Fibroblast of skin of left quadriceps (primary cell): ENCODE results near the gene PARP11.
A peak's percentile ranks its signal among the peaks of the same experiment; 100 is the strongest.

Experiments used
- DNase-seq, 2 experiments: peaks; one replicate each; pipeline ENCODE4 v3.0.0-alpha.2; 2013; ENCODE audit warnings: low read depth in 2 of 2

PARP11 gene

DNA sequence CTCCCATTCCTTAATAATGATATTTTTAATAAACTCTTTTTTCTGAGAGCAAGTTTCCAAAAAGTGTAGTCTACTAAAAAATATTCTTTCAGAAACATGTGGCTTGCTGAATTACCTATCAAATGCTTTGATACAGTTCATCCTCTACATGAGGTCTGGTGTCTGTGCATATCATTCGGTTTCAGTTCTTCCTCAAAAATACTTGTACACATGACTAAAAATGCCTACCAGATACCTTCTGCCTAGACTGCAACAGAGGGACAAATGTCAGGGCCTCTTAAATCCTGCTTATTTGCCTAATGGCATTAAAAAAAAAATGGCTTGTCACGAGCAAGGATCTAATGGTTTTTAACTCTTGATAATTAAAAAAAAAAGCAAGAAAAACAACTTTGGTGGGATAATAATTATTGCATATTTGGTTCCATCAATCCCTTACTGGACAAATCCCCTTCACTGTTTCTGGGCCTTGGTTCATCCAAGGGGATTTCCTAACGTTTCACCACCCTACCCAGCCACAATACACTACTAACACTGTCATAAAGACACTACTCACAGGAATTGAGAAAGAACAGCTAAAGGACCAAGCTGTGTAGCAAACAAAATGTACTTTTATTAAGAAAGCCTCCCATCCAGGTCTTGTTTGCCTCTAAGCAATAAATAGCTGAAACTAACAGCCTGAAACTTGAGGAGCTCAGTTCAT lies 45.7 kb downstream of the PARP11 start:
- no peak for DNase-seq

DNA sequence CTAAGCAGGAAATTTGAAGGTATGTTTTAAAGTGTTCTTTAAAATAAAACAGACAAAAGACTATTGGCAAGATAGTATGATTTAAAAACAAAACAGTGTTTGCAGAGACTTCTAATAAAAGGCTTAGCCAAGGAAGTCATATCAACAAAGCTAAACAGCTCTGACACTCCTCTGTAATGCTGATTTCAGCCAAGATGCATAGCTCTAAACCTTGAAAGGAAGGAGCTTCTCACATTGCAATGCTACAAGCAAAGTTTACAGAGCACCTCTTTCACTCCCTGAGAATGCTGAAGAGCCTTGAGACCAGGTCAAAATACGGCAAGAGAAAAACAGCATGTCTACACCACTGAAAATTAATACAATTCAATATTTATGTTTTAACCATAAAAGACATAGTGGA lies 51.8 kb downstream of the PARP11 start:
- no peak for DNase-seq

DNA sequence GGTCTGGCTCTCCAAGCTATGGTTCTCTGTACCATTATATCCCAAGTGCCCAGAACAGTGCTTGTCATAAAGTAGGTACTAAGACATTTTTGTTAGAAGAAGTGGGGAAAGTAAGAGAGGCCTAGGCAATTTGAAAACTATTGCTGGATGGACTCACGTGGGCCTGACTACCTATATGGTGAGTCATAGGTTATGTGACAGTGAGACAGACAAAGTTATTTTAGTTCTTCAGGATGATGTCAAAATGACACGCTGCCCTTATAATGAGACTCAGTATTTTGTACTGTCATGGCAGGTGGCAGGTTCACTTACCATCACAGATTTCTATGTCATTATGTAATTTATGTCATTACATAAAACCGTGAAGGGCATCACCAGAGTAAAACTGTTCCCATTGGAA lies 53.1 kb downstream of the PARP11 start:
- DNase-seq: peak in 1 of 2 experiments; percentile 1

DNA sequence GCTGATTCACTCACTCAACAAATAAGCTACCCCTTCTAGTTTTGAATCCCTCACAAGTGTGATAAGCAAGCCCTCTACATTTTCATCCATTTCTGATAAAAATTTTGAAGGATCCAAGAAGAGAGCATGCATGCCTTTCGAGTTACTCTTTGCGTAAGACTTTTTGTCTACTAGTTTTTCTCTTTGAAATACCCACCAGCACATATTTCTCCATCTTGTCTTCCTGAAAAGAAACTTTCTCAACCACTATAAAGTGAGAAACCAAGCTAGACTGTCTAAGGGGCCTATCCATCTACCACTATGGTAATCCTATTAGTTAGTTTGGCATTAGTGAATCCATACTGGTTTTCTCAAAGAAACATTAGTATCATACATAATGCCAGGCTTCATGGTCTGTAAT lies 56.9 kb downstream of the PARP11 start:
- DNase-seq: no peak

DNA sequence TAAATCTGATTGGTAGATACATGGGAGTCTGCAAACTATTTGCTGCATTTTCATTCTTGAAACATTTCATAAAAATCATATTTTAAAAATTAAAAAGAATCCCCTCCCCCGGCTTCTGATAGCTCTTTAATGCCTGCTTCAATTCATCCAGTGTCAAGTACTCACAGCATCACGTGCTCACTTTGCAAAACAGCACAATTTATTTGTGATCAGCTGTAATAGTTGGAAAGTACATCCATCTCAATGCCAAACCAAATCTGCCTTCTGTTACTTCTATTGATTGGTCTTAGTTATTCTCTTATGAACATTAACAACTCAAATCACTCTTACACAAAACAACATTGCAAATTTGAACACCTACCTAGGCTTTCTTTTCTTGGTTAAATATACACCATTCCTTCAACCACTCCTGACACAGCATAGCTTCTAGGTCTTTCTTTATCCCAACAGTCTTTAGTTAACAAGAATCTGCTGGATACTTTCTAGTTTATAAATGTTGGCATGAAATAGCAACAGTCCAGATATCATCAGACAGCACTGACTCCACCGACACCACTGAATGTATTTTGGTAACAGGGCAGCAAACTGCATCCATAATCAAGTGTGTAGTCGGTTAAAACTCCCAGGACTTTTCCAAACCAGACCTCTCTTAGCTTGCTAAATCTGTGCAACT lies 58.0 kb downstream of the PARP11 start:
- DNase-seq: no peak

DNA sequence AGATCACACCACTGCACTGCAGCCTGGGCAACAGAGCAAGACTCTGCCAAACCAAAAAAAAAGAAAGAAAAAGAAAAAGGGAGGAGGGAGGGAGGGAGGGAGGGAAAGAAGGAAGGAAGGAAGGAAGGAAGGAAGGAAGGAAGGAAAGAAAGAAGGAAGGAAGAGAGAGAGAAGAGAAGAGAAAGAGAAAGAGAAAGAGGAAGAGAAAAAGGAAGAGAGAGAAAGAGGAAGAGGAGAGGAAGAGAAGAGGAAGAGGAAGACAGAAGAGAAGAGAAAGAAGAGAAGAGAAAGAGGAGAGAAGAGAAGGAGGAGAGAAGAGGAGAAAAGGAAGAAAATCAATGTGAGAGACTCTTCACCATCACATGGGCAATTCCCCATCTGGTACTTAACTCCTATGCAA lies 62.7 kb downstream of the PARP11 start:
- no peak for DNase-seq

DNA sequence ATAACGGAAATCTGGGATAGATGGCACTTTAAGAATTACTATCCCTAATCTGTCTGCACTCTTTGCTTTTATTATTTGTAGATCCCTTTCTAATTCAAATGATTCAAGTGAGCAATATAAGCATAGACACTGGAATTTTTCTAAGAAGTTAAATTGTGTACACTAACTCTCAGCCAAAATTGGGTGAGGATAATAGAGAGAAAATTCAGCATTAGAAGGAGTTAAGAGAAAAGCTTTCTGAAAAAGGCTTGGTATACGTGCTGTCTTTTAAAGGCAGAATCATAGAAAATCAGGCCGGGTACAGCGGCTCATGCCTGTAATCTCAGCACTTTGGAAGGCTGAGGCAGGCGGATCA lies 63.2 kb downstream of the PARP11 start:
- DNase-seq: no peak

DNA sequence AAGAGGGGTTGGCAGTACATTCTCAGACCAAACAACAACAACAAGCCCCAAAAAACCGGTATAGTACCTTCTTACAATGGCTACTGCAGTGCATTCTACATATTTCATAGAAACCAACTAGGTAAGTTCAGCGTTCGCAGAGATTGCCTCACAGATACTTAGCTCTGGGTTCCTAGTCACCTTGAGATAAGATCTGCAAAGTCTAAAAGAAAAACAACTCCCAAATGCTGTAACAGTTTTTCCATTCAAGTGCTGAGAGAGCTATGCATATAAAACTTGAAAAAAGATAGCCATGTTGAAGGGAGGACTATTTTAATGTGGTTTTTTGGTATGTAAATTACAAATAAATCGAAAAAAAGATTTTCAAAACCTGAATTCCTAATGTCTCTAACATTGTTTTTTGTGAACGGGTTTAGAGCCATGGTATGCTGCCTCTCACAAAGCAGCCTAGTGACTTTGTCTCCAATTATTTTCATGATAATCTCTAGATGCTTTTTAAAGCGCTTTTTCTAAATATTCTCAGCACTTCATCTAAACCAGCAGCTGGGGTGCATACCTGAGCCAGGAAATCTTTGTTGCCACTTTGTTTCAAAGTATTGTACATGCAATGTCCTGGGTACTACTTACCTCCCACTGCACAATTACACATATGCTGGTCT lies 63.7 kb downstream of the PARP11 start:
- no peak for DNase-seq

DNA sequence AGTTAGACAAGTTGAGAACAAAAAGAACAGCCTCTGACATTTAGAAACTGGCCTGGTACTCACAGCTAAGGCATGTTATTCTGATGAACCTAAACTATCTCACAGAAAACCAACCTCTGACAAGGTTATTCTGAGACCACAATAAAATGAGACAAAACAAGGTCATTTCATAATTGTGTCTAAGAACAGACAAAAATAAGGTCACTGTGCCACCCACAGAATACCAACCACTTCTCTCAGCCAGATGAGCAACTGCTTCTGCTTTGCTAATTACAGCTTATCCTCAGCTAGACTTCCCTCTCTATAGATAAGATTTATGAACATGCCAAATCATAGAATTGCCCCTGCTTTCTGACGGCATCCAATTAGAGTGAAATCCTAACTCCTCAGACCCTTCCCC lies 68.1 kb downstream of the PARP11 start:
- no peak for DNase-seq

DNA sequence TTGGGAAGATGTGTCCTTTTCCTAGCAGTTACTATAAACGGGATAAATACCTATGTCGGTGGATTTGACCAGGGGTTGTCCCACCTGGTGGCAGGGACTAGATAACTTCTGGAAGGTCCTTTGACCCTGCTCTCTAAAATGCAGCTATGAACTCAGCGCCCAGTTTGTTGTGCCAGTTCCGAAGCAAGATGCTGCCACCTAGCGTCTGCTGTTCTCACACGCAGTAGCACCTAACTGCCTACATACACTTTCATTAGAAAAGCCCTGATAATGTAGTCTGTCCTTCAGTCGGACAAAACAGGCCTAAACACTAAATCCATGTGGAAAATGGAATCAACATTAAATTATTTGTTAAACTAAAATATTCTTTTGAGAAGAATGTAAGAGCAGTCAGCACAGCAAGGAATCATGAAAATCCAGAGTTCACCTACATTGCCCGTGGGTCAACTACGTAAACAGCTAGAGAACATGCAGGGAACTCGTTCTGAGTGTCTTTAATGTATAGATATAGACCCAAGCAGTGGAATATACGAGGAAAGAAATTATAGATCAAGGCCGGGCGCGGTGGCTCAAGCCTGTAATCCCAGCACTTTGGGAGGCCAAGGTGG lies 69.2 kb downstream of the PARP11 start:
- peak; percentile 24 to 31 for DNase-seq

DNA sequence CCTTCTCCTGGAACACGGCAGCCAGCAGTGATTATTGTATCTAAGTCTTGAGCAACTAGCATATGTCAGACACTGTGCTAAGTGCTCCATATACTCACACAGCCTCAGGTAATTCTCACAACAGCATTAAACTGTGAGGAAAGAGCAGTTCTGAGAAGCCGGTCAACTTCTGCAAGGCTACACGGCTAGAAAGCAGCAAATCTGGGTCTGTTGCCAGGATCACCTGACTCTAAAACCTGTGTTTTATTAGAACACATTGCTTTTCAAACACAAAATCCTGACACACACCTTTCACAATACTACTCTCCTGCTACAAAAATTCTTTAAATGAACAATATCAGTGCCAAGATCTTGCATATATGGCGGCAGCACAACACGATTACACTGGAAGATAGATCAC lies 70.5 kb downstream of the PARP11 start:
- no peak for DNase-seq

DNA sequence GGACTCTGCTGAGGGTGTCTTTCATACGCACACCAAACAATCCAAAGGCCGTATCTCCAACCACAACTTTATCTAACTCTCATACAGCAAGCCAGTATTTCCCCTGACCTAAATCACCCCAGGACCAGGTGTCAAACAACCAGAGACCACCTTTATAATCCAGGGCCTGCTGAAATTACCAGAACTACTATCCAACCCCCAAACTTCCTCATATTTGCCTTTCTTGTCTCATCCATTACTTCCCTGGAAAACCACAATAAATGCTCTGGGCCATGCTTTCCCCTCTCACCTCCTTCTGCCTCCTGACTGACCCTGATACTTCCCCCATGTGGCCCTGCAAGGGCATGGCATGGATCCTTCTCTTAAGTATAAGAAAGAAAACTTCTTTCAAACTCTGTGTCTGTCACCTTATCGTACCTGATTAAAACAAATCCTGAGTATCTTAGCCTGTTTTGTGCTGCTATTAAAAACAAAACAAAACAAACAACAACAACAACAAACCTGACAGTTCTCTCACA lies 75.6 kb downstream of the PARP11 start:
- DNase-seq: no peak

DNA sequence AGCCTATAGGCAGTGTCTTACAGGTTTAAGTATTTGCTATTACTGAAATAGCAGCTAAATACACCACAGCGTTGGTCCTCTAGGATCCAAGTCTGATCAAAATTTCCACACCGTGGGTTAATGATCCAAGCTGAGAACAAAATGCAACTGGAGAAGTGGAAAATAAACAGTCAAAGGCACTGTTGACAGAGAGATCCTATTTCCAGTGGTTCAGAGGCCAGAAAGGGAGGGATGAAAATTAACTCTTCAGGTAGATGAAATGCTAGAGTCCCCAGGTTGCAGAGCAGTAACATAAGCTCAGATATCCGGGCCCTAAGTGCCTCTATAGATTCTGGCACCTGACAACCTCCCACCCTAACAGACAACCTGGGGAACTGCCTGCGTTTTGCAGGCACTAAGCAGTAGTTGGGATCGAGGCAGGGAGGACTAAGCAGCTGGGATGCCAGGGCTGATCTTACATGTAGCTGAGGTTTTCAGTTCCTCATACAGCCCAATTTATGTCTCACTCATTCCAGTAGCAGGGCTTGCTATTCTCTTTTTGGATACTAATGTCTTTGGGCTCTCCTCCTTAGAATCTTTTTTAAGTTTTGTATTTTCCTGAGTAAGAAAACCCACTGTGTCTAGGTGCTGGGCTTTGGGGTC lies 77.6 kb downstream of the PARP11 start:
- DNase-seq: no peak

DNA sequence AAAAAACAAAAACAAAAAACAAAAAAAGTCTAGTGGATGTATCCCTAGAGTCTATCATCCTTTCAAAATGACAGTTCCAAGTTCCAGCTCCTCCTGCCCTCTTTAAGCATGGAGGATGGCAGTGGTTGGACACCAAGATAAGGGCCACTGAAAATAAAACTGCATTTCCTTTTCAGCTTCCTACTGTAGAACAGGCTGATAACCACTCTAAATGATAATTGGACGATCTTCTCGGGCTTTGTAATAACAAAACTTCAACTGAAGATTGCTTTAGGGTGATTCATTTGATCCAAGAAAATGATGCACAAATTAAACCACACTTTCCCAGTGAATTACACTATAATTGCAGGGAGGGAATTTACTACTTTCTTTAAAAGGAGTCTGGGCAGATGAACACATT lies 78.1 kb downstream of the PARP11 start:
- no peak for DNase-seq

DNA sequence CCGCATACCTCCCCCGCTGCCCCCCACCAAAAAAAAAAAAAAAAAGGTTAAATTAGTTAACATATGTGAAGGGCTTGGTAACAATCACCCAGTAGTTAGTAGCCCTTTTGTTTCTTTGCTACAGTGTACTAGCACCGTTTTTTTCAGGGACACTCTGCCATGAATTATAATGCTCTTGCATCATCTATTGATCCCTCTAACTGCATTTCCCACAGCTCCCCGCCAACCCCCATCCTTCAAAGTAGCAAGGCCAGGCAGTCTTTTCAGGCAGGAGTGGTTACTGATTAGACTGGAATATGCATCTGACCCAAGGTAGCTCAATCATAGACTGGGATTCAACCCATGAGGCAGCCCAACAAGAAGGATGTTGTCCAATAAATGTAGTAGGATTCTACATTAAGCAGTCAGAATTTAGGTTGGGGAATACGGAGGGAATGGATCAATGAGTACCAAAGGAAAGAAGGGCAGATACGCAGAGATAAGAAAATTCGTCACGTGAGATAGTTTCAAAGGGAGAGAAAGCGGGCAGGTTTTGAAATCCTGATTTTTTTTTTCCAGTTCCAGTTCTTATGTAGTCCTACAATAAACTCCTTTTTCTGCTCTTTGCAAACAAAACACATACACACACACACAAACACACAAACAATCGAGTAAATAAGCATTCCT lies 80.4 kb downstream of the PARP11 start:
- DNase-seq: no peak

DNA sequence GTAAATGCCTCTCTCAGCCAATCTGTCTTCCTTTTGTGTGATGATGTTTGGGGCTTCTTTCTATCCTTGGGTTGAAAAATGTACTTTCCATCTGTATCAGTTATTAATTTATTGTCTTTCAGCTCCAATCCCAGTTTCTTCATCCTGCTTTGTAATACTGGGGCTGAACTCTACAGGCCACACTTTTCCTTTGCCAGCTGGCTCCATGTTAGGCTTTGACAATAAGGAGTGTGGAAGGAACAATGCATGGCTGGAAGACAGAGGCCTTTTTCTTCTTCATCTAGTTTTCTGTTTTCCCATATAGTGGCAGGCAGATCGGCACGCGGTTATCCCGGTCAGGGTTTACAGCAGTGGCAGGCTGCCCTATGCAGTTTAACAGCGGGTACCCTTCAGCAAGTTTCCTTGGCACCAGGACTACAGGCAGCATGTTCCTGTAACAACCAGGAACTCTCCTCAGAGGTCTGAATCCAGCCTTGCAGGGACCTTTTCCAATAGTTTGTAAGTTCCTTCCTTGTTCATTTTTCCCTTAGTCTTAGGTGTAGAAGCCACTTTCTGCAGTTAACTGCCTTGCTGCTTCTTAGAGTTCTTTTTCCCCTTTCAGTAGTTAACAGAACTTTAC lies 81.8 kb downstream of the PARP11 start:
- no peak for DNase-seq

DNA sequence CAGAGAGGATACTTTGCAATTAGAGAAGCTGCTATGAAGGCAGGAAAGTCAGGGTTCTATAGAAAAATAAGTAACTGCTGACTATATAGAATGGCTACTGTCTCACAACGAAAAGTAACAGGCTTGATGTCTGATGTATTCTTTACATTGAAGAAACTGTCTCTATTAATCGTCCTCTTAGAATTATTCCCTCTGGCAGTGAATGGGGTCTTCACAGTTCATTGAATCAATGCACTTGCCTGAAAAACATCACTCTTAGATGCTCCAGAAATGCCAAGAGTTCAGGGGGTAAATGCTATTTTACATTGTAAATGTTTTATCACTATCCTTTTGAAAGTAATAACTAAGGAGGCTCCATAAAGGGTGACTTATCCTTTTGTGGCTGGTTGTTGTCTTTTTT lies 82.6 kb downstream of the PARP11 start:
- no peak for DNase-seq

DNA sequence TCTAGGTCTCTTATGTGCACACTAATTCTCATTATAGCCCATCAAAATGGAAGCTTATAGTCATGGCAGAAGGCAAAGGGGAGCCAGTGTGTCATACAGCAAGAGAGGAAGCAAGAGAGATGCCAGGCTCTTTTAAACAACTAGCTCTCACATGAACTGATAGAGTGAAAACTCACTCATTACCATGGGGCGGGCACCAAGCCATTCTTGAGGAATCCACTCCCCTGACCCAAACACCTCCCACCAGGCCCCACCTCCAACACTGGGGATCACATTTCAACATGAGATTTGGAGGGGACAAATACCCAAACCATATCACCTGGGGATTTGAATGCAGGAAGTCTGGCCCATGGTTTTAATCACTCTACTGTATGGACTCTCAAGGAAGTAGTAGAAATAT lies 83.4 kb downstream of the PARP11 start:
- DNase-seq: no peak

DNA sequence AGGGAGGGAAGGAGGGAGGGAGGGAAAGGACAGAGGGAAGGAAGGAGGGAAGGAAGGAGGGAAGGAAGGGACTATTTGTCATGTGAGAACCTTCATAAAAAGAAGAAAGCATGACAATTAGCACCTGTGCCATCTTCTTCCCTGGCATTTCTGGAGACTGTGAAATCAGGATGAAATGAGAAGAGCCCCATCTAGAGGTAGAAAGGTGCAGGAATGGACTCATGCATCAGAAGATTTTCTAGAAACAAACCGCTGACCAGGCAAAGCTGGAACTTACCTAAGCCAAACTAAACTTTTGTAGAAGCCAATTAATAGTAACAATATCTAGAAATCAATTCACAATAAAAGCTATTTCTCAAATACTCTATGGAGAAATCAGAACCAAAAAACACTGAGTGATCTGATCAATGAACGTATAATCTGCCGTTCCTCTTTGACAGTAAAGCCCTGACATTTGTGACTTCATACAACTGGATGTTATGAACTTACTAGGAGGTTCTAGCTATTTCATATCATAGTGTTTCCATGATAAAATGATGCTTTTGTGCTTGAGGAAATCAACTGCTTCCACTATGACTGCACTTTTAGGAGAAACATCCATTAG lies 95.9 kb downstream of the PARP11 start:
- no peak for DNase-seq

DNA sequence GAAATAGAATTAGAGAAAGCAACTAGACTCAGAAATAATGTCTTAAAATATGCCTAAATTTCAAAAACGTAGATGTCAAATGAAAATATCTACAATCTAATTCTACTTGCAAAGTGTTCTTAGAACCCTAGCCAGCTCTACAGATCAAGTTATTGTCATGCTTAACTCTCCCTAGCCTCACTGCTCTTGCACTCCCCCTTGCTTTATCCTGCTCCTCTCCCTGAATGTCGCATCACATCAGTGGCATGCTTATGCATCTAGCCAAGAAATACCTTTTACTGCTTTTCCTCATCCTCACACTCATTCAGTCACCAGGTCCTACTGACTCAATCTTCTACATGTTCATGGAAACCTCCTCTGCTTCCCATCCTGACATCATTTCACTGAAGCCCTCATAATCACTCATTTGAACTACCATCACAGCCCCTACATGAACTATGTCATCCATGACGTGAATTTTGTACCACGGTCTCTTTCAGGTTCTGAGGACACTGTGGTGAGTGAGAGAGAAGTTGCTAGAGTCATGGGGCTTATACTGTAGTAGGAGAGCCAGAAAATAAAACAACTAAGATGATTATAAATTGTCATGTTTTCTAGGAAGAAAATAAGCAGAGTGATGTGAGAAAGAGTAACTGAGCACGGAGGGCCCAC lies 97.7 kb downstream of the PARP11 start:
- no peak for DNase-seq
